22Rv1 (cell line): ENCODE data around the gene EIF3A.

Experiments used
- CTCF ChIP-seq: fragments of 450-650 bp; IDR thresholded peaks from 2 replicates; pipeline ENCODE4 v1.5.1; 2017; ENCODE audit warnings: mild to moderate bottlenecking
- ZFX ChIP-seq: fragments of 450-650 bp; IDR thresholded peaks from 2 replicates; pipeline ENCODE4 v1.6.1; 2017; ENCODE audit warnings: antibody characterized with exemption, borderline replicate concordance

DNA sequence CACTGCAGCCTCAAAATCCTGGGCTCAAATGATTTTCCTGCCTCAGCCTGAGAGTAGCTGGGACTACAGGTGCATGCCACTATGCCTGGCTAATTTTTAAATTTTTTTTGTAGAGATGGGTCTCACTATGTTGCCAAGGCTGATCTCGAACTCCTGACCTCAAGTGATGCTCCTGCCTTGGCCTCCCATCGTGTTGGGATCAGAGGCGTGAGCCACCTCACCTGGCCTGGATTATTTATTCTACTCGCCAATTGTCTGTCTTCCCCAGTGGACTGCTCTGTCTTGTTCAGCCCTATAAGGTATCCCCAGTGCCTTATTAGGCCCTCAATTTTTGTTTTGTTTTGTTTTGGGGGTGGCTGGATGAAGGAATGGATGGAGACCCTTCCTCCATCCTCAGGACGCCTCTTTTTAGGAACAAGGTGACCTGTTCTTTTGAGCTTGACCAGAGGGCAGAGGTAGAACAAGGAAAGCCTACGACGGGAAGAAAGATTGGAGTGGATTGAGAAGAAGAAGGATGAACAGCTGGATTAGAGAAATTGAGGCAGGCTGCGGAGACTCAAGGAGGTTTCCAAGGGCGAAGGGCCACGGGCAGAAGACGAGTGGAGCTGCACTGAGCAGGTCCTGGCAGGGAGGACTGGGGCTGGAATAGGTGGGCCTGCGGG lies 22.8 kb upstream of the EIF3A start:
- no peak for TF ChIP-seq CTCF
- TF ChIP-seq ZFX, result no peak
